NCI-H82 treated with DMSO at 0.1 percent for 48 hours (cell line): ENCODE results near the gene EMP2.
A peak's percentile ranks its signal among the peaks of the same experiment; 100 is the strongest.
"Not testable (repeated sequence)": the region's sequence is repeated elsewhere in the genome, so short reads cannot be mapped to it uniquely, and the experiment has no call there.

Experiments used
- DNase-seq: peaks from one replicate; lab custom pipeline; 2025; ENCODE audit not compliant: unreplicated experiment; lab: John Stamatoyannopoulos, UW

Gene EMP2

GRCh38 chr16:10552998-10553491 lies 27.4 kb downstream of the EMP2 start:
- no peak for DNase-seq

GRCh38 chr16:10552281-10552680 lies 28.1 kb downstream of the EMP2 start:
- no peak for DNase-seq

- no peak for DNase-seq
Observed at GRCh38 chr16:10551881-10552280, 28.5 kb downstream of the EMP2 start.

- DNase-seq, result no peak
Observed at GRCh38 chr16:10548404-10548803, 32.0 kb downstream of the EMP2 start.

- DNase-seq, result no peak
Observed at GRCh38 chr16:10547708-10548107, 32.7 kb downstream of the EMP2 start.

- no peak for DNase-seq
Observed at GRCh38 chr16:10543231-10543977, 37.0 kb downstream of the EMP2 start.

- DNase-seq, result peak; percentile 5
Observed at GRCh38 chr16:10541366-10541765, 39.0 kb downstream of the EMP2 start.

GRCh38 chr16:10539793-10540192 lies 40.6 kb downstream of the EMP2 start:
- DNase-seq, result no peak

- DNase-seq, result no peak
Observed at GRCh38 chr16:10539236-10539635, 41.2 kb downstream of the EMP2 start.

GRCh38 chr16:10538583-10538982 lies 41.8 kb downstream of the EMP2 start:
- no peak for DNase-seq

GRCh38 chr16:10537946-10538345 lies 42.5 kb downstream of the EMP2 start:
- DNase-seq, result no peak

- no peak for DNase-seq
Observed at GRCh38 chr16:10536814-10537389, 43.5 kb downstream of the EMP2 start.

GRCh38 chr16:10536328-10536727 lies 44.1 kb downstream of the EMP2 start:
- DNase-seq, result not testable (repeated sequence)

GRCh38 chr16:10535461-10535860 lies 44.9 kb downstream of the EMP2 start:
- no peak for DNase-seq

- DNase-seq, result no peak
Observed at GRCh38 chr16:10534748-10535147, 45.6 kb downstream of the EMP2 start.

- not testable (repeated sequence) for DNase-seq
Observed at GRCh38 chr16:10533612-10534011, 46.8 kb downstream of the EMP2 start.

- no peak for DNase-seq
Observed at GRCh38 chr16:10531582-10531981, 48.8 kb downstream of the EMP2 start.

GRCh38 chr16:10530685-10531084 lies 49.7 kb downstream of the EMP2 start:
- DNase-seq, result no peak

GRCh38 chr16:10529895-10530669 lies 50.3 kb downstream of the EMP2 start:
- no peak for DNase-seq

- DNase-seq, result no peak
Observed at GRCh38 chr16:10528635-10529034, 51.8 kb downstream of the EMP2 start.

- DNase-seq, result no peak
Observed at GRCh38 chr16:10526962-10527361, 53.4 kb downstream of the EMP2 start.
